Measurements from ENCODE around the gene PTPRJ. TPM values are rescaled to one million over a fixed set of nuclear protein-coding genes. Genes with fewer than 3 reads are reported as not detected.

The PTPRJ gene
- total and polyA plus RNA-seq, 7 donors: 0.32 to 12.4 (median 4.1) TPM

DNA sequence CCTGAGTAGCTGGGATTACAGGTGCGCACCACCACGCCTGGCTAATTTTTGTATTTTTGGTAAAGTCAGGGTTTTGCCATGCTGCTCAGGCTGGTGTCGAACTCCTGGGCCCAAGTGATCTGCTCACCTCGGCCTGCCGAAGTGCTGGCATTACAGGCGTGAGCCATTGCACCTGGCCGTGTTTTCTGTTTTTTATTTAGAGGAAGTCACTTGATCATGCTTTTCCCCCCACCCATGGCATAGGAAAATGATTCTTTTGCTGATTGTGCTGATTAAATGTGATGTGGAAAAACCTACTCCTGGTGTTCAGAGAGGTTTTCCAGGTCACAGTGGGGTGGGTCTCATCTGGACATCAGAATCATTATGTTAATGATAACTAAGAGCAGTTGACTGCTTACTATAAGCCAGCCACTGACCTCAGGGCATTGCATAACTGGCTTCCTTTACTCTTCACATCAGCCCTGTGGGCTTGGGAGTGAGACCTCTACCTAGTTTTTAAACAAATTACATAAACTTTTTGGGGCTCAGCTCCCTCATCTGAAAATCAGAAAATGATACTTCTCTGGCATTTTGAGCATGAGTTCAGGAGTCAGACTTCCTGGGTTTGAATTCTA, 71.0 kb downstream of the PTPRJ start:
- Histone ChIP-seq H3K9me3 (no peaks in the 10 kb centered on the region), H3K4me1 (no peaks in the 10 kb centered on the region), H3K4me3 (no peak overlapping the region), H3K27ac (no peak overlapping the region), H3K27me3 (ENCODE audit: insufficient read depth in 3 of 3, low read length in 2 of 3) (no peaks in the 10 kb centered on the region), H3K36me3 (ENCODE audit: insufficient read depth in 1 of 2, low read depth in 1 of 2) (no peaks in the 10 kb centered on the region)
- DNase-seq (no peak), ATAC-seq (no peak)
- 84 to 93% (median 90%) methylated on average over 7 of the region's 7 CpGs for WGBS, 3 donors
- TF ChIP-seq, protein P1, sequence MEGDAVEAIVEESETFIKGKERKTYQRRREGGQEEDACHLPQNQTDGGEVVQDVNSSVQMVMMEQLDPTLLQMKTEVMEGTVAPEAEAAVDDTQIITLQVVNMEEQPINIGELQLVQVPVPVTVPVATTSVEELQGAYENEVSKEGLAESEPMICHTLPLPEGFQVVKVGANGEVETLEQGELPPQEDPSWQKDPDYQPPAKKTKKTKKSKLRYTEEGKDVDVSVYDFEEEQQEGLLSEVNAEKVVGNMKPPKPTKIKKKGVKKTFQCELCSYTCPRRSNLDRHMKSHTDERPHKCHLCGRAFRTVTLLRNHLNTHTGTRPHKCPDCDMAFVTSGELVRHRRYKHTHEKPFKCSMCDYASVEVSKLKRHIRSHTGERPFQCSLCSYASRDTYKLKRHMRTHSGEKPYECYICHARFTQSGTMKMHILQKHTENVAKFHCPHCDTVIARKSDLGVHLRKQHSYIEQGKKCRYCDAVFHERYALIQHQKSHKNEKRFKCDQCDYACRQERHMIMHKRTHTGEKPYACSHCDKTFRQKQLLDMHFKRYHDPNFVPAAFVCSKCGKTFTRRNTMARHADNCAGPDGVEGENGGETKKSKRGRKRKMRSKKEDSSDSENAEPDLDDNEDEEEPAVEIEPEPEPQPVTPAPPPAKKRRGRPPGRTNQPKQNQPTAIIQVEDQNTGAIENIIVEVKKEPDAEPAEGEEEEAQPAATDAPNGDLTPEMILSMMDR (IDR thresholded peaks at IDR 0.05): no peak
- intact Hi-C loops (cut with DNase I): no loop called here

DNA sequence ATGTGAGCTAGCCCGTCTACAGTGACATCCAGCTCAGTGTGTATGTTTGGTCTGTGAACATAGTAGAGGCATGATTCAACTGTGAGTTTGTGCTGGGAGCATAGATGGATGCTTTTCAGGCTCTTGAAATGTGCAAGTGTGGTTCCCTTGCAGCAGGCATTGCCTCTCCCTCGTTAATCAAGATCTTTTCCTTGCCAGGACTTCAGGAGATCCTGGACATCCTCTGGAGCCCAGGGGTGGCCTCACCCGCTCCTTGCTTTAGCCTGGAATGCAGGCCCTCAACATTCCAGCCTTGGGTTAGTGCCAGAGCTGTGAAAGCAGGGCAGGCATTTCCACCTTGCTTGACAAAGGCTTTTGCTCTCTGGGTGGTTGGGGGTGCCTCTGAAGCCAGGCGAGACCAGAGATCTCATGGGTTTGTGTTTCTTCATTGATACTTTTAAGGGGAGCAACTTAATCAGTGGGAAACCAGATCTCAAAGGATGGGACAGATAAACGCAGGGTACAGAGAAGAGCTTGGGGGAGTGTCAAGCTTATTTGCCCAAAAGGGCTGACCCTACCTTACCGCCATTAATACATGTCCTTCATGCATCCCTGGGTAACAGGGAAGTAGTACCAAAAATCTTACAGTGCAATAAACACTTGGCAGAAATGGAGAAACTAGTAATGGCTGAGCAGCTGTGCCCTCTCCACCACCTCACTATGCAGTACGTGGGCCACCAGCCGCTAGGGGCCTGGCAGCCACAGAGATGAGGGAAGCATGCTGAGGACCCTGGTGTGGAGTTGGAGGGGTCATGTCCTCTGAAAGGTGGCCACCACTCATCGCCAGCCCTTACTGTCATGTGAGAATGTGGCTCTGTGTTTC, 72.1 kb downstream of the PTPRJ start:
- Histone ChIP-seq H3K27ac (no peak overlapping the region), H3K4me1 (no peaks in the 10 kb centered on the region), H3K27me3 (ENCODE audit: insufficient read depth in 3 of 3, low read length in 2 of 3) (no peaks in the 10 kb centered on the region), H3K36me3 (ENCODE audit: insufficient read depth in 1 of 2, low read depth in 1 of 2) (no peaks in the 10 kb centered on the region), H3K4me3 (no peak overlapping the region), H3K9me3 (no peaks in the 10 kb centered on the region)
- intact Hi-C loops (cut with DNase I): no loop called here
- DNase-seq (no peak), ATAC-seq (peak in 2 of 4 donors; percentile 18 to 24)
- 79 to 86% (median 81%) methylated on average over 9 of the region's 9 CpGs for WGBS, 3 donors
- TF ChIP-seq, protein P1 (IDR thresholded peaks at IDR 0.05): no peak

DNA sequence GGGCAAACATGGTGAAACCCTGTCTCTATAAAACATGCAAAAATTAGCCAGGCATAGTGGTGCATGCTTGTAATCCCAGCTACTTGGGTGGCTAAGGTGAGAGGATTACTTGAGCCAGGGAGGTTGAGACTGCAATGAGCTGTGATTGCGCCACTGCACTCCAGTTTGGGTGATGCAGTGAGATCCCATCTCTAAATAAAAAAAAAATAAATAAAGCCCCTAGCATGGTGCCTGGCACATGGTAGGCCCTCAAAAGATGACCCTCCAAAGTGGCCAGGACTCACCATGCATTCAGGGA, 74.6 kb downstream of the PTPRJ start:
- intact Hi-C loops (cut with DNase I): no loop called here
- no peaks in the 10 kb centered on the region for H3K4me1 ChIP-seq
- 95 to 100% (median 98%) methylated on average over 1 of the region's 1 CpG for WGBS, 3 donors
- no peak overlapping the region for H3K4me3 ChIP-seq
- H3K27me3 ChIP-seq (ENCODE audit: insufficient read depth in 3 of 3, low read length in 2 of 3): peaks cover 0 to 2% (median 0%) of the 10 kb centered on the region in 3 donors
- H3K36me3 ChIP-seq (ENCODE audit: insufficient read depth in 1 of 2, low read depth in 1 of 2): no peaks in the 10 kb centered on the region
- DNase-seq: no peak
- ATAC-seq: no peak
- no peak overlapping the region for H3K27ac ChIP-seq
- TF ChIP-seq, protein P1 (IDR thresholded peaks at IDR 0.05): no peak
- H3K9me3 ChIP-seq: no peaks in the 10 kb centered on the region

DNA sequence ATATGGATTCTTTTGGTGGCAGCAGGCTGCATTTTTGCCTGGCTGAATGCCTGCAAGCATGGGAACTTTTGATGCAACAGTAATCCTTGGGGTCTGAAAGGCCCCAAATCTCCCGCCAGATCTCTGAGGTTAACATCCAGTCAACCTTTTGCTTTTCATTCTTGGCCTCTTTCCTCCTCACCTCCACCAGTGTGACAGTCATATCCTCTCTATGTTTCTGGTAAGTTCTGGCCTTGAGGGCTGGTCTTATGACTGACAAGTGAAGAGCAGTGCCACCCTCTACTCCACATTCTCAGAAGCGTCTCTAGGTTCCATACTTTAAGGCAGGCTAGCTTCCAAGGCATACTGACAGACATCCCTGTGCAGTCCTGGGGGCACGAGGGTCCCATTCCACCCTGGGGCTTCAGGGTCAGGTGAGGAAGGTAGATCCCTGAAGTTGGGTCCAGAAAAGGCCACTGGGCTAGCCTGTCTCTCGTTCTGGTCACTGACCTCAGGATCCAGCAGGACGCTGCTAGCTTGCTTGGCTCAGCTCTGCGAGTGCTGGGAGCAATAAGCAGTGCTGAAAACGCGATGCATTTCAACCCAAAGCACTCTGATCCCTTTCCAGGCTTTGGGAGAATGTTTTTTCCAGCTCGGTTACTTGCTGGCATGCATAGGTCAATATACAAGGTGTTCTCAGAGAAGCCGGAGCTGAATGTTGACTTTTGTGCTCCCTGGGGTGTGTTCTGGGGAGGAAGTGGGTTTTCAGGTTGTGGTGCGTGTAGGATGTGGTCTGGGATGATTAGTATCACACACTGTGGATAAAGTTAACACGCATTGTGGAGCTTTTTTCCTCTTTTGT, 75.2 kb downstream of the PTPRJ start:
- Histone ChIP-seq H3K9me3 (no peaks in the 10 kb centered on the region), H3K36me3 (ENCODE audit: insufficient read depth in 1 of 2, low read depth in 1 of 2) (no peaks in the 10 kb centered on the region), H3K4me1 (no peaks in the 10 kb centered on the region), H3K4me3 (no peak overlapping the region), H3K27me3 (ENCODE audit: insufficient read depth in 3 of 3, low read length in 2 of 3) (peaks cover 0 to 2% (median 0%) of the 10 kb centered on the region in 3 donors), H3K27ac (no peak overlapping the region)
- ATAC-seq (no peak), DNase-seq (no peak)
- intact Hi-C loops (cut with DNase I): no loop called here
- whole genome bisulfite sequencing, 3 donors: 59 to 65% (median 59%) methylated on average over 12 of the region's 12 CpGs
- TF ChIP-seq, protein P1 (IDR thresholded peaks at IDR 0.05): no peak
